HG03571 (cell line): Measurements from ENCODE around the gene MINDY1.

Source experiments
- ATAC-seq: cut with Tn5 transposase; IDR thresholded peaks from one replicate; pipeline ENCODE4 v1.9.1; 2021; ENCODE audit not compliant: unreplicated experiment

The MINDY1 gene

DNA sequence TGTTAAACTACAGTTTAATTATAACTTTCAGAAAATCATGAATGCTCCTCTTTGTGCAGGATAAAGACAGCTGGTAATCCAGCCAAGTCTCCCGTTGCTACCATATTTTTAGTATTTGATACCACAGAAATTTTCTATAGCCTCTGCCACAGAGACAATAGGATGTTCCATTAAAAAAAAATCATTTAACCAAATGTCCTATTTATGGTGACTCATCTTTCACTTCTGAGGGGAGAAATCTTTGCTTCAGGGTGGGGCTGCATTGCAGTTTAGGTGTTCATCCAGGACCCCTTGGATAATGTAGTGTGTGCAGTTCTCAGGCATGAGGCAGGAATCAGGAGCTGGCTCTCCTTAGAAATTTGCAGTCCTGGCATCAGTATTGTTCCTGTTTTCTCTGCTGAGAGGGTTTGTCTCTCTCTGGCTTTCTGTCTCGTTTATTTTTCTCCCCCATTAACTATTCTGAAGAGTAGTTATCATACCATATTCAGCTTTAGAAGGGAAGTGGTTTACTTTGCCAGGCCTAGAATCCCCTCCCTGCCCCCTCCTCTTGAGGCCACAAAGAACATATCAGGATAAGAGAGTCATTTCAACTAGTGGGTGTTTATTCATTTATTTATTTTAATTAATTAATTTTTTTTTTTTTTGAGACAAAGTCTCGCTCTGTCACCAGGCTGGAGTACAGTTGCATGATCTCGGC lies 4.6 kb upstream of the MINDY1 start:
- ATAC-seq, result no peak

DNA sequence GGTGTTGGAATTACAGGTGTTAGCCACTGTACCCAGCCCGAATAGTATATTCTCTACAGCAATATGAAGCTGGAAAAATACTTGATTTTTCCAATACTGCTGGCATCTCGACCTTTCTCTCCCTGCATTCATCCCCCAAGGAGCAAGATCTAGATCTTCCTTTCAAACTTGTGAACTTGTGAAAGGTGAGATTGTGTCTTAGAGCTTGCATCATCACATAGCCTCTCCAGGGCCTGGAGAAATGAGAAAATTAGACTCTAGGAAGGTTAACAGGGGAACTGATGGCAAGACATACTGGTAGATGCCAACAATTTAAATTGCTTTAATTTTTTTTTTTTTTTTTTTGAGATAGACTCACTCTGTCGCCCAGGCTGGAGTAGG lies 3.6 kb upstream of the MINDY1 start:
- ATAC-seq, result no peak

GRCh38 chr1:151009674-151010345 lies 3.1 kb upstream of the MINDY1 start:
- ATAC-seq, result no peak

GRCh38 chr1:151009206-151009587 lies 2.5 kb upstream of the MINDY1 start:
- ATAC-seq, result no peak

DNA sequence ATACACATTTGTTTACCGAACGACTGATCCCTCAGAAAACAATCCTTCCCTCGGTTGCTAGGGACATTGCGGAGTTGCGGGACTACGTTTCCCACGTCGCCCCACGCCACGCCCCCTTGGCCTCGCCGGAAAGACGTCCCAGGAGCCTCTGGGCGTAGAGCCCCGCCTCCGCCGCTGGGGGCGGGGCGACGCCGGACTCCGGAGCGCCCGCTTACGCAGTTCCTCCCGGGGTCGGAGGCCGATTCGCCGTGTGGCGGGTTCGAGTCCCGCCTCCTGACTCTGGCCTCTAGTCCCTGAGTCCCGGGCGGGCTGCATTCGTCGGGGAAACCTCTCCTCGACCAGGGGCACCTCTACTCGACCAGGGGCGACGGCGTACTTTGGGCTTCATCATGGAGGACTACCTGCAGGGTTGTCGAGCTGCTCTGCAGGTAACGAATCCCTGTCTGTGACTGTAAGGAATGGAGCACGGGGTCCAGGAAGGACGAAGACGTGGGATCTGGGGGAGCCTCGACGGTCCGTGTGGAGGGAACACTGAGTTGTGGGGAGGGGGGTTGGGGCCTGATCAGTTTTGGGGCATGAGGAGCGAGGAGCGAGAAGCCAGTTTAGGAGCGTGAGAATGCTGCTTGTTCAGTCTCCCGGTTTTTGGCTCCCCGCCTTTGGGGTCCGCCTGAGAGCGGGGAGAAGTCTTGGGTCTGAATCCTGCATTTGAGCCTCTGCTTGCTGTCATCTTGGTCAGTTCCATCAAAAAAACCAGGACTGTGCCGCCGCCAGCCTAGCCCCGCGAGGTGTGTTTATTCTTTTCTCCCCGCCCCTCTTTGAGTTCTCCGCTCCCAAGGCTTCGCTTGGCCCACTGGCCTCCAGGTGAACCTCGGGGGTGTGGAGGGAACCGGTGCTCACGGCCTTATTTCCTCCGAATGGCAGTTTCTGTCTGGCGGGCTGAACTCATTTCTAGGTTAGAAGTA lies 1.8 kb upstream of the MINDY1 start, which contains the start of gene PRUNE1:
PRUNE1 (plus strand) TSS at position 206 of the 962 bp plus-strand sequence; CDS start at position 390, 184 bp downstream.
- peak; percentile 71 for ATAC-seq

DNA sequence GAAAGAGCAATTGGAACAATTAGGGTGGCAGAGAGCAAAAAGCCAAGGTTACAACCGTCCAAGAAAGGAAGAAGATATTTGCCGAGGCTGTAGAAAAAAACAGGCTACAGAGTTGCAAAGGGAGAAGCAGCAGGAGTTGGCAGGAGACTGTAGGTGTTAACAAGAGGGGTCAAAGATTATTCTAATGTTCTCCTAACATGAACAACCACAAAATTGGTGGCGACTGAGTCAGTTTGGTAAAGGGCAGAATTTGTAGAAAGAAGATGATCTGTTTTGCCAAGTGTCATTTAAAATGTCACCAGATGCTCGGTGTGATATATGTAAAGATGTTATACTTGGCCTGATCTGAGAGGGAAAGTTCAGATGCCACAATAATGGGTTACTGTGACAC lies 1.1 kb upstream of the MINDY1 start:
- no peak for ATAC-seq

GRCh38 chr1:151005729-151006319 lies 878 bp downstream of the MINDY1 start:
- no peak for ATAC-seq

GRCh38 chr1:151003180-151003579 lies 3.5 kb downstream of the MINDY1 start:
- no peak for ATAC-seq

DNA sequence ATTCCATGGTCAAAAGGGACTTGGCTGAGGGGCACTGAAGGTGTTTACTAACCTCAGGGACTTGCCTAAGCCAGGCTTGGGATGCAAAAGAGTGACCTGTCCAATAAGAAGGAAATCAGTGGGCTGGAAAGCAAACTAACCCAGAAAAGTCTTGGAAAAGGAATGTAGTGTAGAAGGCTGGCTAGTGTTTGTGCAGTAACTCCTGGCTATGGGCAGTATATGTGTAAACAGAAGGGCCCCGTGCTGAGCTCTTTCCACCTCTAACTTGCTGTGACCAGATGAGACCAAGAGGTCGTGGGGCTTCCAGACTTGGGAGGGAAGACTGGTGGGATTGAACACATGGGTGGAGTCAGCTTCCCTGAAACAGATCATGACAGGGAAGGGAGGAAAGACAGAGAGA lies 4.1 kb downstream of the MINDY1 start:
- no peak for ATAC-seq

DNA sequence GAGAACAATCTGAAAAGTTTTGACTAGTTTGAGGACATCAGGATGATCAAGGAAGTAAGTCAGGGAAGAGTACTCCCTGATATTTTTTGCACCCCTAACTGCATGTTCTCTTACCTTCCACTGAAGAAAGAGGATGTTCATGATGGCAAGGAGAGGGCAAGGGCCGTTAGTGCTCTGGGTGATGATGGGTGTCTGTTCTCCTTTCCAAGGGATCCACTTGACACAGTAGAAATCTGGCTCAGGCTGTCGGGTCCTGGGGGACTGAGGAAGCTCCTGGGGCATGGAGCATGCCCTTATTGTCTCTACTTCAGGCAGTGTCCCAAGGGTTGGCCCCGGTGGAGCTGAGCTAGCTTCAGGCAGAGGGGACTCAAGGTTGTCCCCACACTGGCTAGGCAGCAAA lies 4.7 kb downstream of the MINDY1 start:
- no peak for ATAC-seq

- ATAC-seq, result no peak
These were observed 5.1 kb downstream of the MINDY1 start for GRCh38 chr1:151001602-151002001.

GRCh38 chr1:151000408-151000807 lies 6.3 kb downstream of the MINDY1 start:
- ATAC-seq, result no peak

DNA sequence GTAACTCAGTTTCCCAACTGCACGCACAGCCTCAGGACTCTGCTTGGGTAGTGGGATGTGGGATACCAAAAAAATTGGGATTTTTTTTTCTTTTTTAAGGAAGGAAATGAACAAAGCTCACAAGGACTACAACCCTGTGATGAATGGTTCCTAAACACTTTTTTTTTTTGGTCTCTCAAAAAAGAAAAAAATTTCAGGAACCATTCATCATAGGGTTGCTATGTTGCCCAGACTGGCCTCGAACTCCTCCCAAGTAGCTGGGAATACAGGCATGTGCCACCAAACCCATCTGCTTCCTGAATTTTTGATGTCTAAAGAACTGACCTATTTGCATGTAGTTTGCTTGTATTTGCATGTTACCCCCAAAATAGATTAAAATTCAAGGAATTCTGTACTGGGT lies 6.8 kb downstream of the MINDY1 start:
- no peak for ATAC-seq

DNA sequence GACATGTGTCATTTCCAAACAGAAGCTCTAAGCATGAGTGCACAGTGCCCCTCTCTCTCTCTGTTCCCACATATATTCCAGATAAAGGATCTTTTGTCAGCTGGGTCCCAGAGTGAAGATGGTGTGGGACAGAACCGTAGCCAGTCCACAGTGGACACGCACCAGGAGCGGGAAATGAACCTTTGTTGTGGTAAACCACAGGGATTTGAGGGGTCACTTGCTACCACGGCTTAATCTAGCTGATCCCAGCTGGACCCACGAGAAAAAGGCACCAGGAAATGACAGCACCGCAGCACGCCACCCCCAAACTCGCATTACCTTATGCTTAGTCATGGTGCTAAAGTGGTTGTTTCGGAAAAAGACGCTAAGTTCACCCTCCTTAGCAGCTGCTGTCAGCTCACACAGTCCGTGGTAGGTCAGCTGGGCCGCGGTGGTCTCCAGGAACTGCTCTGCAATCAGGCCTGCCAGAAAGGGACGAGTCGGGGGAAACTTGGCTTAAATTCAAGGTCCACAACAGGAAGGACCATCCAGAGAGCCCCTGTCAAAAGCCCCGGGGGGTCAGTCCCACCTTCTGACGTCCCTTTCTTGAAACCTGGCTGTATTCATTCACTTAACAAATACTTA lies 7.5 kb downstream of the MINDY1 start:
- no peak for ATAC-seq

GRCh38 chr1:150997949-150998348 lies 8.8 kb downstream of the MINDY1 start:
- no peak for ATAC-seq

DNA sequence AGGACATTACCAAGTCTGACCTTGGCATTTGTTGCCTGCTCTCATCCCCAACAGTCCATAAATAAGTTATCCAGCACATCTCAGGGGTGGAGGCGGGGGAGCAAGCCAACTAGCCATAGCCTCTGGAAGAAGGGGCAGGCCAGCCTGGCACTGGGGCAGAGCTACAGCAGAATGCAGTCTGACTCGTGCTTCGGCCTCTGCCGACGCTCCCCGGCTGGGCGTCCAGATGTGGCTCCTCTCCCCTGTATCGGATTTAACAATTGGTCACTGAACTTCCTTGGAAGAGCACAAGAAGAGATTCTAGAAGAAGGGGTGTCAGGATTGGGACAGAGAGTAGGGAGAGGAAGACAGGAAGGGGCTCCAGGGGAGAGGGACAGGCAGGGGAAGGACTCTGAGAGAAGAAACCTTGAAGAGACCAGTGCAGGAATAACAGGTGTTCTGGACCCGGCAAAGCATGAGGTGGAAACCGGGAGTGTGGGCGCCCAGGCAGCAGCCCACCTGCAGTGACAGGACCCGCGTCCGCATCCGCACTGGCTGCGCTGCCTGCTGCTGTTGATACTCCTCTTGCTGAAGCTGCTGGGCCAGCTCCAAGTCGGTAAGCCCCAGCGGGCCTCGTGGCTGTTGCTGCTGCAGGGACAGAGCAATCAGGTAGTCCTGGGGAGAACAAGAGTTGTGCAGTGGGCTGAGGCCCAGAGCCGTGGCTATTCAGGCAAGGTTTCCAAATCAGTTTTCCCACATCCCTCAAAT lies 9.4 kb downstream of the MINDY1 start:
- ATAC-seq, result no peak

DNA sequence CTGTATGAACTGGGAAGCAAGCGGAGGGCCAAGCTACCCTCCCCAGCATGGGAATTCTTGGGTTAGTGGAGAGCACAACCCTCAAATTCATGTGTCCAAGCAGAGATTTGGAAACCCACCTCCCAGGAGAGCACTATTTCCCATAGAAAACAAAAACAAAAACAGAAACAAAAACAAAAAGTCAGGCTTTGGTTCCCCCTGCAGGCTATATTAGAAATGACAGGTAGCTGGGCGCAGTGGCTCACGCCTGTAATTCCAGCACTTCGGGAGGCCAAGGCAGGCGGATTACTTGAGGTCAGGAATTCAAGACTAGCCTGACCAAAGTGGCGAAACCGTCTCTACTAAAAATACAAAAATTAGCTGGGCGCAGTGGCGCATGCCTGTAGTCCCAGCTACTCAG lies 10.8 kb downstream of the MINDY1 start:
- no peak for ATAC-seq

- no peak for ATAC-seq
These were observed 11.2 kb downstream of the MINDY1 start for GRCh38 chr1:150995460-150995859.

DNA sequence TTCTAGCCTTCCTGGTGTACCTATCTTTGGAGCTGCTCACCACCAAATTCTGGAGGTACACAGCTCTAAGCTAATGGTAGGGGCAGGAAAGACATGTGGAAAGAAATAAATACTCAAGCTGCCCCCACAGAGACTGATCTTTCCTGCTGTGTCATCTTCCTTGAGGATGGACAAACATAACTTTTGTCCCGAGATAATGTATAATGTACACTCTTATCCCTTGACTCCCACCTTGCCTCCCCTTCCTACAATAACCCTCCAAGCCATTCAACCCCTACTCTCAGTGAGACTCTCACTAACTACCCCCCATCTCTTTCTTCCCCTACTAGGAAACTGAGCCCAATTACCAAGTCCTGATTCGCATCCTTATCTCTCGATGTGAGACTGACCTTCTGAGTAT lies 12.5 kb downstream of the MINDY1 start:
- ATAC-seq, result no peak

- ATAC-seq, result no peak
These were observed 14.1 kb downstream of the MINDY1 start for GRCh38 chr1:150992626-150993025.
